ENCODE measurements around the gene NR4A1.

GRCh38 chr12:52037248-52037861 is 13.9 kb upstream of the NR4A1 start:
- TF ChIP-seq YY1 (IDR thresholded peaks at IDR 0.05; ENCODE audit: low read depth) (no peak), NRF1 (IDR thresholded peaks at IDR 0.05; ENCODE audit: low read depth, low read length) (no peak), ELF1 (IDR thresholded peaks at IDR 0.05) (no peak), ZBTB33 (IDR thresholded peaks at IDR 0.05; ENCODE audit: borderline replicate concordance, low read depth) (no peak)

Measured in SK-N-SH (cell line).